GM21423 (cell line): ENCODE measurements around the gene RARG.

Experiments used
- ATAC-seq: cut with Tn5 transposase; IDR thresholded peaks from one replicate; pipeline ENCODE4 v1.9.1; 2021; ENCODE audit warnings: mild to moderate bottlenecking, moderate library complexity; ENCODE audit not compliant: unreplicated experiment

RARG gene

DNA sequence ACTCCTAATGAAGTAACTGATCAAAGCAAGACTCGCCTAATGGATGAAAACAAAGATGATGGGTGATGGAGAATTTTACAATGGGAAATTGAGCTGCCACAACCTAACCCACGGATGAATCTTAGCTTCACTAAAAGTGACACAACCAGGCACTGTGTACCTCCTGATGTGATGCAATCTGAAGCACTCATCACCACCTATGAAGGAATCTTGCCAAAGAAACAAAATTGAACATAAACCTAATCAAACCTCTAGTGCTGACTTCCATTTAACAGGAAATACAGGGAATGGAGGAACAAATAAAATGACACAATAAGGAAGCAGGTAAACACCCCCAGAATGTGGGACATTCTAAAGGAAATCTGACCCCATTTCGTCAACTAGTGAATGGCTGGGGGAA is 13.3 kb upstream of the RARG start:
- no peak for ATAC-seq

DNA sequence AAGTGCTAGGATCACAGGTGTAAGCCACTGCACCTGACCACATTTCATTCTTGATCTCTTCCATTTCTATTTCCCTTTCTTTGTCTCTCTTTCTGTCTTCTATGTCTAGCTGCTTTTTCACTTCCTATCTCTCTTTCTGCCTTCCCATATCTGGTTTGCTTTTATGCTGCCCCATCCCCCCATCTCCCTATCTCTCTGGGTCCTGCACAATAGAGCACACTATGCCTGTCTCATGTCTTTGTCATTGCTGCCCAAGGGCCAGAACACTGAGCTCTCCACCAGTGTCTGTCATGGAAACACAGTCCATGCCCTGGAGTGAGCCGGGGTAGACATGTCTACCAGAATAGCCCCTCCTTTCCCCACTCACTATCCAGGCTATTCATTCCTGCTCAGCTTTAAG is 12.3 kb upstream of the RARG start:
- no peak for ATAC-seq

- no peak for ATAC-seq
These were observed 9.8 kb upstream of the RARG start for GRCh38 chr12:53241623-53242412.

- no peak for ATAC-seq
These were observed 7.7 kb upstream of the RARG start for GRCh38 chr12:53239643-53240258.

GRCh38 chr12:53236443-53237111 is 4.6 kb upstream of the RARG start:
- no peak for ATAC-seq

DNA sequence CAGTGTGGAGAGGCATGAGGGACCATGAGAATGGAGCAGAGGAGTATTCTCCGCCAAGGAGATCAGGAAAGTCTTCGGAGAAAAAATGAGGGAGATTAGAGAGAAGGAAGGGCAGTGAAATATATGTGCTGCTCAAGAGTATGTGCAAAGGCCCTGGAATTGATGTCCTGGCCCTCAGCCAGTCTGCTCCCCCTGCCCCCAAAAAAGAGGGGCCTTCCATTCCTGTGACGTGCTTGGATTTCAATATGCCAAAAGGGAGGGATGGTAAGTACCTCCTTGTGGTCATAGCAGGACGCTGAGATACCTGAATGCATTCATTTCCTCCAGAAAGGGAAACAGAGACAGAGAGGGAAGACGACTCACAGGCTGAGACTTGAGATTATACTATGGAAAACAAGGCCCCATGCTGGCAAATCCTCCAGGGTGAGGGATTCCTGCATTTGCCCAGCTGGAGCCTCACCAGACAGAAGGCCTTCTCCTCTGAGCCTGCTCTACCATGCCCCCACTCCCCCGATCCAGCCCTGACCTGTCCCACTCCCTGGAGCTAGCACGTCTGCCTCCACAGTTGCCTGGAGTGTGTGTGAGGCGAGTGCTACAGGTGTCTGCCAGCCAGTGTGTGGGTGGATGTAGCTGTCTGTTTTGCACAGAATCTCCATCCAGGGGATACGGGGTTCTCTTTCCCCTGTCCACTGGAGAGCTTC is 3.9 kb upstream of the RARG start:
- ATAC-seq = no peak

- ATAC-seq = no peak
These were observed 3.2 kb upstream of the RARG start for GRCh38 chr12:53235164-53235563.

- ATAC-seq = no peak
These were observed 2.4 kb upstream of the RARG start for GRCh38 chr12:53234271-53234914.

- ATAC-seq = no peak
These were observed 1.7 kb upstream of the RARG start for GRCh38 chr12:53233671-53234121.

GRCh38 chr12:53232646-53233461 is 845 bp upstream of the RARG start:
- ATAC-seq = no peak

- ATAC-seq = no peak
These were observed 413 bp downstream of the RARG start for GRCh38 chr12:53231671-53231920.

- ATAC-seq = no peak
These were observed 1.7 kb downstream of the RARG start for GRCh38 chr12:53230108-53230845.

DNA sequence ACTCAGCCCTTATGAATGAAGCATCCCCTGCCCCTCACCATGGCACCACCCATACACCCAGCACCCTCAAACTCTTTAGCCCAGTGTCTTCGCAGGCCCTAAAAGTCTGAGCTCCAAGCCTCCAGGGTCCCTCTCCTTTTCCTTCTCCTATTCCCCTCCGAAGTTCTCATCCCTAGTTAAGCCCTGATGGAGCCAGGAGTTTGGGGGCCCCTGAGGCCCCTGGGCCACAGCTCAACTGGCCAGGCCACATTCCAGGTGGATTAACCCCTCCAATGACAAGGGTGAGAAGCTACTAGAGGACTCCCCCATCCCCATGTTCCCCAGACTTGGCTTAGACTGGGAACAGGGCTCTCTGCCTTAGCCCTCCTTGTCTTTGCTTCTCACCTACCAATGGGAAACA is 2.6 kb downstream of the RARG start:
- ATAC-seq = no peak

DNA sequence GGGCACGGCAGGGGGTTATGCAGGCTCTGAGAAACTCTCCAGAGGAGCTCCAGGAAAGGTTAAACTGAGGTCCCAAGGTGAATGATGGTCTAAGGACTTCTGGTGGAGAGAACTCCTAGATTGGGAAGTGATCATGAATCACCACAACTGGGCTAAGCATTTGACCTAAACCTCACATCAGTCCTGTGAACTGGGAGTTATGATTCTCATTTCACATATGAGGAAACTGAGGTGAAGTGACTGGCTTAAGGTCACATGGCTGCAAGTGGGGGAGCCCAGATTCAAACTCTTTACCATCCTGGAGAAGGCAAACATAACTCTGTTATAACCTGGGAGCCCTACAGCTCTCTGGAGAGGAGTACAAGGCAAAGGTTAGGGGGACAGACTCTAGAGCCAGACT is 4.2 kb downstream of the RARG start:
- ATAC-seq = no peak

GRCh38 chr12:53227341-53227740 is 4.7 kb downstream of the RARG start:
- no peak for ATAC-seq

DNA sequence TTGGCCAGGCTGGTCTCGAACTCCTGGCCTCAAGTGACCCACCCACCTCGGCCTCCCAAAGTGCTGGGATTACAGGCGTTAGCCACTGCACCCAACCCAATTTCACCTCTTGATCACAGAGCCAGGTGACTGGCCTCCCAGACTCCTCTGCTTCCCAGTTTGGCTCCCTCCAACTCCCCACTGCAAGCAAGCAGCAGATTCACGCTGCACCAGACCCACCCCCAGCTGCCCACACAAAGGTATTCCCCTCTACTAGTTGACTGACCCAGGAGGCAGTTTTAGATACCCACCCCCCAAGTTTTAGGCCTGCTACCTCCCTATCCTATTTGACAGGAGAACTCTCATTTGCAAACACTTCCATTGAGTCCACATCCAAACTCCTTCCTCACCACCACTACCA is 5.2 kb downstream of the RARG start:
- ATAC-seq = no peak

DNA sequence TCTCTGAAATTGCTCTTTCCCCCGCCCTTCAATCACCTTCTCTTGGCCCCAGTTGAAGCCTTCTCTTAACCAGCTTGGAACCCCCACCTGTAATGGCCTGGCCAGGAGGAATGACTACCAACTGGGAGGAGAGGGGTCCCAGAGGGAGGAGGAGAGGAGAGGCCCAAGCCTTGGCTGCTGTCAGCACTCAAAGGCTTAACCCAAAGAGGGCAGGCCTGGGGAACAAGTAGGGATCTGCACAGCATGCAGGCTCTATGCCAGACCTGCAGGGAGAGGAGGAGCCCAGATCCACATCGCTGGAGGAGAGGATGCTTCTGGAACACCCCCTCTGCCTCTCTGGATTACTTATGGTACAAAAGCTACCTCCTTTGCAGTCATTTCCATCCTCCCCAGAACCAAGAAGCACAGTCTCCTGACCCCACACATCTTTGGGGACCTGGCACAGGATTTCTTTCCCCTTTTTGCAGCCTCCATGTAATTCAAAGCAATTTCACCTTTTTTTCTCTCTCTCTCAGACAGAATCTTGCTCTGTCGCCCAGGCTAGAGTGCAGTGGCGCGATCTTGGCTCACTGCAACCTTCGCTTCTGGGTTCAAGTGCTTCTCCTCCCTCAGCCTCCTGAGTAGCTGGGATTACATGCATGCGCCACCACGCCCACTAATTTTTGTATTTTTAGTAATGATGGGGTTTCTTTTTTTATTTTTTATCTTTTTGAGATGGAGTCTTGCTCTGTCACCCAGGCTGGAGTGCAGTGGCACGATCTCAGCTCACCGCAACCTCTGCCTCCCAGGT is 6.2 kb downstream of the RARG start:
- ATAC-seq = no peak

GRCh38 chr12:53224897-53225634 is 6.9 kb downstream of the RARG start:
- no peak for ATAC-seq
